CD4-positive, CD25-positive, alpha-beta regulatory T cell (primary cell): Measurements from ENCODE around the gene AJAP1. TPM values are rescaled to one million over a fixed set of nuclear protein-coding genes. Genes with fewer than 3 reads are reported as not detected.
"Not testable (repeated sequence)": the region's sequence is repeated elsewhere in the genome, so short reads cannot be mapped to it uniquely, and the experiment has no call there.

Source experiments
- ATAC-seq, 2 donors: fragments of 150-1000 bp; cut with Tn5 transposase; one replicate each; pipeline ENCODE4 v1.10.0; 2021; ENCODE audit warnings: low read depth in 2 of 2, moderate number of reproducible peaks in 2 of 2, moderate library complexity in 1 of 2
- DNase-seq, 3 donors: peaks; one replicate each; pipeline versions ENCODE4 v3.0.0 to v3.0.0-alpha.2; 2012 to 2022; ENCODE audit warnings: mixed read lengths in 1 of 3
- H3K27ac ChIP-seq: one replicate; pipeline ENCODE4 v1.7.0; 2013; ENCODE audit warnings: mild to moderate bottlenecking, low read length; ENCODE audit not compliant: insufficient read depth, poor library complexity, severe bottlenecking
- H3K27me3 ChIP-seq: one replicate; pipeline ENCODE4 v1.7.0; 2013; ENCODE audit warnings: low read length; ENCODE audit not compliant: control insufficient read depth, insufficient read depth
- H3K36me3 ChIP-seq: one replicate; pipeline ENCODE4 v1.7.0; 2013; ENCODE audit warnings: mild to moderate bottlenecking, low read length, moderate library complexity; ENCODE audit not compliant: control insufficient read depth, insufficient read depth
- H3K4me1 ChIP-seq: 2 replicates; pipeline ENCODE4 v1.7.0; 2013; ENCODE audit warnings: mild to moderate bottlenecking, low read length; ENCODE audit not compliant: insufficient read depth, control insufficient read depth, poor library complexity, severe bottlenecking
- H3K4me3 ChIP-seq: one replicate; pipeline ENCODE4 v1.7.0; 2013; ENCODE audit warnings: low read depth, mild to moderate bottlenecking, low read length, moderate library complexity
- H3K9me3 ChIP-seq, 2 experiments: 1 replicate in 1 of 2; 2 replicates in 1 of 2; pipeline ENCODE4 v1.7.0; 2013; ENCODE audit warnings: low read length in 2 of 2, mild to moderate bottlenecking in 1 of 2, moderate library complexity in 1 of 2; ENCODE audit not compliant: control insufficient read depth in 2 of 2
- H3K27ac Mint-ChIP-seq, 3 donors: one replicate each; pipeline ENCODE4 v1.8.0; 2020 to 2022; ENCODE audit warnings: mild to moderate bottlenecking in 3 of 3, mixed read lengths in 3 of 3, moderate library complexity in 2 of 3
- H3K27me3 Mint-ChIP-seq: one replicate; pipeline ENCODE4 v1.8.0; 2022; ENCODE audit warnings: mild to moderate bottlenecking, mixed read lengths
- H3K36me3 Mint-ChIP-seq: one replicate; pipeline ENCODE4 v1.8.0; 2020; ENCODE audit warnings: mixed read lengths
- H3K4me1 Mint-ChIP-seq, 4 donors: one replicate each; pipeline ENCODE4 v1.8.0; 2020 to 2022; ENCODE audit warnings: mixed read lengths in 4 of 4, mild to moderate bottlenecking in 1 of 4
- H3K4me3 Mint-ChIP-seq, 4 donors: one replicate each; pipeline ENCODE4 v1.8.0; 2020 to 2022; ENCODE audit warnings: mild to moderate bottlenecking in 4 of 4, mixed read lengths in 4 of 4, moderate library complexity in 3 of 4
- H3K9me3 Mint-ChIP-seq, 7 donors: one replicate each; pipeline ENCODE4 v1.8.0; 2020 to 2022; ENCODE audit warnings: mixed read lengths in 7 of 7, mild to moderate bottlenecking in 3 of 7, moderate library complexity in 2 of 7
- polyA plus RNA-seq, 4 donors: library from polyadenylated mRNA; unstranded; fragments of 300-500 nt; fragmentation: Illumina TruSeq; gene quantifications; one replicate each; pipeline ENCODE4 v1.2.3, GENCODE V29; 2021
- total RNA-seq: library from RNA; stranded (reverse); gene quantifications from one replicate; pipeline ENCODE4 v1.2.3, GENCODE V29; 2022

The AJAP1 gene
- total and polyA plus RNA-seq, 5 donors from 2014 or later: 0.10 to 0.41 (median 0.37) TPM; not detected in 2

DNA sequence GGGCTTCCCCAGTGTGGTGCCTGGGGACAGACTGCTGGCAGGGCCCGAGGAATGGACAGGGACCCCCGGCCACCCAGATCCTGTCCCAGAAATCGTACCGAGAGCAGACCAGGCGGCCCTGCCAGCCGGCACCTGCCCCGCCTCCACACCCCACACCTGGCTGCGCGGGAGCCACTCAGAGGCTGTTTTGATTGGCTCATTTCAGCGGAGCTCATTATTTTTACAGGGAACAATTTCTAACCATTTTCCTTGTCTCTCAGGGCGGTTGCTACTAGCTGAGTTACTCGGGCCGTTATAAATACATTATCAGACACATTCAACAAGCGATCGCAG lies 39.3 kb upstream of the AJAP1 start:
- DNase-seq (no peak), ATAC-seq (no peak)
- H3K9me3 Mint-ChIP-seq: peaks cover 0 to 10% (median 2%) of the 10 kb centered on the region in 7 donors
- H3K4me3 Mint-ChIP-seq: no peak overlapping the region
- Histone ChIP-seq H3K9me3 (peaks cover 1 to 9% of the 10 kb centered on the region in 2 experiments), H3K27ac (no peak overlapping the region), H3K27me3 (no peaks in the 10 kb centered on the region), H3K4me1 (no peaks in the 10 kb centered on the region), H3K36me3 (no peaks in the 10 kb centered on the region), H3K4me3 (no peak overlapping the region)
- no peaks in the 10 kb centered on the region for H3K27me3 Mint-ChIP-seq
- no peak overlapping the region for H3K27ac Mint-ChIP-seq
- H3K4me1 Mint-ChIP-seq: no peaks in the 10 kb centered on the region
- no peaks in the 10 kb centered on the region for H3K36me3 Mint-ChIP-seq

DNA sequence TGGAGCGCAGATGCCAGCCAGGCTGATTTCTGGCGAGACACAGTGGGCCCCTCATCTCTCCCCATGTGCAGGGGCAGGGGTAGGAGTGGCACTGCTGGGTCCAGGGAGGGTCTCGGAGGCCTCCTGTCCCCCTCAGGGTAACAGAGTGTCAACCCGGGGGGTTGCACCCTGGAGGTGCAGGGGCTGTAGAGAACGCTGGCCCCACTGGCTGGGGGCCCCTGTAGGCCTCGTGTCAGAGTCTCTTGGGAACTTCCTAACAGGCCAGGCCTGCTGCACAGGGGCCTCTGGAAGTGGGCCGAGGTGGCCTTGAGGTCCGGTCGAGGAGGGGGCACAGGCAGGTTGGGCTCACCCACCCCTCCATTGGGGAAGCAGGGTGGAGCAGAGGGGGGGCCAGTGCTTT lies 38.9 kb upstream of the AJAP1 start:
- Mint-ChIP-seq H3K27ac (no peak overlapping the region), H3K27me3 (no peaks in the 10 kb centered on the region), H3K36me3 (no peaks in the 10 kb centered on the region), H3K4me1 (no peaks in the 10 kb centered on the region), H3K9me3 (peaks cover 0 to 6% (median 2%) of the 10 kb centered on the region in 7 donors), H3K4me3 (no peak overlapping the region)
- Histone ChIP-seq H3K27ac (no peak overlapping the region), H3K4me3 (no peak overlapping the region), H3K27me3 (no peaks in the 10 kb centered on the region), H3K36me3 (no peaks in the 10 kb centered on the region), H3K9me3 (peaks cover 0 to 5% of the 10 kb centered on the region in 2 experiments), H3K4me1 (no peaks in the 10 kb centered on the region)
- ATAC-seq: no peak
- no peak for DNase-seq

DNA sequence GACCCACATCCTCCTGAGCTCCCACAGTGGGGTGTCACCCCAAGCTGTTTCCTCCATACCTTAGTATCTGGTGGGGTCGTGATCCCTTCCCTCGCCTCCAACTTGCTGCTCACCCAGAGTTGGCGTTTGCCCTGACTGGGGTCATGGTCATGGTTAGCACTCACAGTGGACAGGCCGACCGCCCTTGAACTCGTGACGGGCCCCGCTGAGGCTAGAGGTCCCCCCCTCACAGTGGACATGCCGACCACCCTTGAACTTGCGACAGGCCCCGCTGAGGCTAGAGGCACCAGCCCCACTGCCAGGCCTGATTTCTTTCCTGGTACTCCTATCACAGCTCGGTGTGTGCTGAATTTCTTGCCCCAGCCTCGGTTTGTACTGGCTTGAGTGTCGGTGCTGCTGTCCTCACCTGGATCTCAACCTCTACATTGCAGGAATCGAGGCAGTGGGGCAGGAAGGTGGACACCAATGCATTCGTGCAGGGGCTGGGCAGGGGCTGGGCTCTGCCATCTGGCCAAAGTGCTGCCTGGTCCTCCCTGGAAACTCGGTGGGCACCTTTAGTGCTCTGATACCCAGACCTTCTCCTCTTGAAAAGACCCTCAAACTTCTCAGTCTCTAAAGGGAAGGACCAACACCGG lies 37.5 kb upstream of the AJAP1 start:
- Mint-ChIP-seq H3K9me3 (no peaks in the 10 kb centered on the region), H3K4me3 (no peak overlapping the region), H3K36me3 (no peaks in the 10 kb centered on the region), H3K4me1 (no peaks in the 10 kb centered on the region), H3K27ac (no peak overlapping the region), H3K27me3 (no peaks in the 10 kb centered on the region)
- no peak overlapping the region for H3K4me3 ChIP-seq
- no peak overlapping the region for H3K27ac ChIP-seq
- H3K9me3 ChIP-seq: no peaks in the 10 kb centered on the region
- no peaks in the 10 kb centered on the region for H3K27me3 ChIP-seq
- H3K4me1 ChIP-seq: no peaks in the 10 kb centered on the region
- DNase-seq (no peak), ATAC-seq (no peak)
- H3K36me3 ChIP-seq: no peaks in the 10 kb centered on the region

DNA sequence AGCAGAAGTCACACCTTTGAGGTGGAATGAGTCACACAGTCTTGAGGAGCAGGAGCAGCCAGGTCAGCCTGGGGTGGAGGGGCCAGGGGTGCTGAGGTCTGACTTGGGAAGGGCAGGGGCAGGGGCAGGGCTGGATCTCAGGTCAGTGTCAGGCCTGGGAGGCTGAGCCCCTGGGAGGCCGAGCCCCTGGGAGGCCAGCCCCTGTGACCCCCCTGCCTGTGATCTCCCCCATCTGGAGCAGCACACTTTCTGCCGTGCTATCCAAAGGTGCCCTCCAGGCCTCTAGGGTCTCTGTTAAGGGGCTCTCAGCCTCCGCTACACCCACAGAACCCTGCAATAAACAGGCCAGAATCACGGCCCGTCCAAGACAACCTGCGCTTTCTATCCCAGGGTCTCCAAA lies 36.9 kb upstream of the AJAP1 start:
- Mint-ChIP-seq H3K36me3 (no peaks in the 10 kb centered on the region), H3K9me3 (no peaks in the 10 kb centered on the region), H3K27ac (no peak overlapping the region), H3K27me3 (no peaks in the 10 kb centered on the region), H3K4me3 (no peak overlapping the region), H3K4me1 (no peaks in the 10 kb centered on the region)
- ATAC-seq (no peak), DNase-seq (no peak)
- Histone ChIP-seq H3K4me1 (no peaks in the 10 kb centered on the region), H3K36me3 (no peaks in the 10 kb centered on the region), H3K27ac (no peak overlapping the region), H3K27me3 (no peaks in the 10 kb centered on the region), H3K4me3 (no peak overlapping the region), H3K9me3 (no peaks in the 10 kb centered on the region)

DNA sequence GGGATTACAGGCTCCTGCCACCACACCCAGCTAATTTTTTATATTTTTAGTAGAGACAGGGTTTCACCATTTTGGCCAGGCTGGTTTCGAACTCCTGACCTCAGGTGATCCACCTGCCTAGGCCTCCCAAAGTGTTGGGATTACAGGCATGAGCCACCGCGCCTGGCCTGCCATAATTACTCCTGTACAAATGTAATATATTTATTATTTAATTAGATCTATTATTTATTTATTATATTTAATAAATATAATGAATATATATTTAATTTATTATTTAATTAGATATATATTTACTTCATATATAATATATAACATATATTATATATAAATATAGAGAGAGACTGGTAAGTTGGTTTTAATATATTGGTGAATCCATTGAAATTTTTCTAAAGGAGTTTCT lies 35.6 kb upstream of the AJAP1 start:
- not testable (repeated sequence) for H3K9me3 ChIP-seq, H3K27ac Mint-ChIP-seq, H3K4me1 Mint-ChIP-seq, H3K36me3 Mint-ChIP-seq, H3K27me3 ChIP-seq, H3K9me3 Mint-ChIP-seq, ATAC-seq, DNase-seq, H3K4me3 ChIP-seq, H3K4me1 ChIP-seq, H3K4me3 Mint-ChIP-seq, H3K36me3 ChIP-seq, H3K27me3 Mint-ChIP-seq, H3K27ac ChIP-seq

DNA sequence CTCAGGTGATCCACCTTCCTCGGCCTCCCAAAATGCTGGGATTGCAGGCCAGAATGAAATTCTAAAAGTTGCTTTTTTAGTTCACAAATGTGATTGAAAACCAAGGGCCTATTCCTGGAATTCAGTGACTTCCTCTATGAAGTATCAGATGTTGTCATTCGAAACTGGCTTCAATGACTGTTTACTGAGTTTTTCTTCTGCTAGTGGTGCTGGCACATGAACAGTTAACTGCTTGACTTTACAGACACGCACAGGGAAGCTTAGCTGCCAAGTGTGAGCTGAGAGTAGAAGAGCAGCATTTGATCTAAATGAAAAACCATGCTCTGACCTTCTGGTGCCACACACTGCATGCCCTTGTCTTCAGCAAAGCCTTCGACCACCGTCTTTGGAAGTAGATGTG lies 32.8 kb upstream of the AJAP1 start:
- Mint-ChIP-seq H3K4me3 (no peak overlapping the region), H3K9me3 (no peaks in the 10 kb centered on the region), H3K4me1 (peaks cover 0 to 2% (median 0%) of the 10 kb centered on the region in 4 donors), H3K27me3 (no peaks in the 10 kb centered on the region), H3K36me3 (no peaks in the 10 kb centered on the region), H3K27ac (no peak overlapping the region)
- Histone ChIP-seq H3K27me3 (no peaks in the 10 kb centered on the region), H3K4me3 (no peak overlapping the region), H3K36me3 (no peaks in the 10 kb centered on the region), H3K27ac (no peak overlapping the region), H3K4me1 (no peaks in the 10 kb centered on the region), H3K9me3 (no peaks in the 10 kb centered on the region)
- DNase-seq (peak in 1 of 3 donors; percentile 50), ATAC-seq (no peak)

DNA sequence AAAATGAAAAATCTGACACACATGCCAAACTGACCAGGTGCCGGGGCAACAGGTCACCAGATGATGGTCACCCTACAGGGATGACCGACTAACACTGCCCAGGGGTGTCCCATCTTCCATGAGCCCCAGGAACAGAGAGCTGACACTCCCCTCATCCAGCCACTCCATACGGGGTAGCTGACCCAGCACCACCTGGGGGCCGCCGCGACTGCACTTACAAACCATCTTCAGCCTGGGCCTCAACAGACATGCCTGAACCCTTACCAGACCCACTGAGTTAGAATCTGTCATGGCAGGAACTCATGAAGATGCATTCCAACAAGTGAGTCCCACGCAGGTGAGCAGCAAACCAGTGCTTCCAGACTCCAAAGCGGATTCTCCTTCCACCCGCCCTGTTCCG lies 31.6 kb upstream of the AJAP1 start:
- H3K9me3 Mint-ChIP-seq: no peaks in the 10 kb centered on the region
- H3K27ac Mint-ChIP-seq: no peak overlapping the region
- H3K27me3 ChIP-seq: no peaks in the 10 kb centered on the region
- H3K4me1 Mint-ChIP-seq: peaks cover 0 to 2% (median 0%) of the 10 kb centered on the region in 4 donors
- no peak overlapping the region for H3K27ac ChIP-seq
- H3K27me3 Mint-ChIP-seq: no peaks in the 10 kb centered on the region
- H3K36me3 Mint-ChIP-seq: no peaks in the 10 kb centered on the region
- H3K9me3 ChIP-seq: no peaks in the 10 kb centered on the region
- ATAC-seq: no peak
- DNase-seq: no peak
- H3K4me3 ChIP-seq: no peak overlapping the region
- no peaks in the 10 kb centered on the region for H3K4me1 ChIP-seq
- H3K4me3 Mint-ChIP-seq: no peak overlapping the region
- no peaks in the 10 kb centered on the region for H3K36me3 ChIP-seq

DNA sequence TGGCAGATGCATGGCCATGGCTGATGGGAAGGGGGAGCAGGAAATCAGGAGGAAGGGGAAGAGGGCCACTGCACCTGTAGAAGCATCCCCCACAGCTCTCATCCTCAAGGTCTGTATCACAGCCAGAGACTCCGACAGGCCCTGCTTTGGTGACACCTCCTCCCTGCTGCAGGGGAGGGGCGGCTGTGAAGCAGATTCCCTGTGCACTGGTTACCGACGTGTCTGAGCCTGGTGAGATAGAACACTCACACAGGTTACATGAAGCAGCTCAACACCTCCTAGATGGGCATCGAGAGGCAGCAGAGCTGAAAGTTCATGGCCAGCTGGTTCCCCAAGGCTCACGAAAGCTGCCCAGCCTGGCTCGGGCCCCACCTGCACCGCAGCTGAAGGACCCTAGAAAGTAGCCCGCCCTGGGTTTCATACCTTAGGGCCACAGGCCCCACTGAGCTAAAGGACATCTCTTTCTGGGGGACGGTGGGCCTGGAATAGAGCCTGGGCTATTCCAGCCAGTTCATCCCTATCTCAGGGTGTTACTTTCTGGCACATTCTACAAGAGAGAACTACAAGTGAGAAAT lies 30.2 kb upstream of the AJAP1 start:
- no peak overlapping the region for H3K4me3 ChIP-seq
- no peak overlapping the region for H3K27ac ChIP-seq
- DNase-seq (no peak), ATAC-seq (no peak)
- Mint-ChIP-seq H3K9me3 (no peaks in the 10 kb centered on the region), H3K4me3 (no peak overlapping the region), H3K36me3 (no peaks in the 10 kb centered on the region), H3K27me3 (no peaks in the 10 kb centered on the region), H3K4me1 (peaks cover 0 to 2% (median 0%) of the 10 kb centered on the region in 4 donors), H3K27ac (no peak overlapping the region)
- no peaks in the 10 kb centered on the region for H3K4me1 ChIP-seq
- no peaks in the 10 kb centered on the region for H3K9me3 ChIP-seq
- H3K36me3 ChIP-seq: no peaks in the 10 kb centered on the region
- no peaks in the 10 kb centered on the region for H3K27me3 ChIP-seq
